Vagina (tissue), 2 donors: Measurements from ENCODE around the gene TLCD3B. TPM values are rescaled to one million over a fixed set of nuclear protein-coding genes. Genes with fewer than 3 reads are reported as not detected.
"Not testable (repeated sequence)": the region's sequence is repeated elsewhere in the genome, so short reads cannot be mapped to it uniquely, and the experiment has no call there.

ENCODE experiments used
- DNase-seq, 2 donors: peaks; one replicate each; pipeline ENCODE4 v3.0.0-alpha.2; 2017; ENCODE audit errors: extremely low spot score in 2 of 2
- H3K27ac ChIP-seq: fragments of 200-600 bp; sonication (generic); one replicate; pipeline ENCODE4 v1.5.1; 2019
- H3K27me3 ChIP-seq: fragments of 200-600 bp; sonication (generic); one replicate; pipeline ENCODE4 v1.5.1; 2019
- H3K36me3 ChIP-seq, 2 donors: fragments of 200-600 bp; sonication (generic); one replicate each; pipeline ENCODE4 v1.5.1; 2017 to 2019
- H3K4me1 ChIP-seq: fragments of 200-600 bp; sonication (generic); one replicate; pipeline ENCODE4 v1.5.1; 2019
- H3K4me3 ChIP-seq, 2 donors: fragments of 200-600 bp; sonication (generic); 1 replicate in 1 of 2; 2 replicates in 1 of 2; pipeline ENCODE4 v1.5.1; 2016 to 2019
- H3K9me3 ChIP-seq: fragments of 200-600 bp; sonication (generic); one replicate; pipeline ENCODE4 v1.5.1; 2019
- CTCF ChIP-seq, 3 experiments: fragments of 450-650 bp in 2 of 3; fragments of 200-600 bp in 1 of 3; sonication (generic) in 1 of 3; IDR thresholded peaks; one replicate each; pipeline ENCODE4 v1.5.1; 2017 to 2019; ENCODE audit warnings: antibody characterized with exemption in 3 of 3, mild to moderate bottlenecking in 2 of 3, moderate library complexity in 2 of 3
- POLR2A ChIP-seq, 2 donors: fragments of 450-650 bp; IDR thresholded peaks; one replicate each; pipeline ENCODE4 v1.6.1; 2017; ENCODE audit warnings: antibody characterized with exemption in 2 of 2, mild to moderate bottlenecking in 2 of 2, moderate library complexity in 2 of 2
- POLR2AphosphoS5 ChIP-seq, 2 donors: sonication (generic); formaldehyde crosslinking; IDR thresholded peaks; one replicate each; pipeline ENCODE4 v1.9.0; 2017; ENCODE audit warnings: antibody characterized with exemption in 2 of 2, mild to moderate bottlenecking in 2 of 2, low read depth in 1 of 2; ENCODE audit not compliant: insufficient read depth in 1 of 2
- intact Hi-C: fragments of 100-400 bp; cut with DNase I; formaldehyde crosslinking; loops from one replicate; pipeline ENCODE4 v1.15.1; 2023
- total RNA-seq: library from RNA; depleted of rRNA; stranded (reverse); fragments of >200 nt; gene quantifications from one replicate; pipeline ENCODE4 v1.2.3, GENCODE V29; 2016

Gene TLCD3B
- total RNA-seq, 1 donor from 2014 or later = 0.98 TPM

DNA sequence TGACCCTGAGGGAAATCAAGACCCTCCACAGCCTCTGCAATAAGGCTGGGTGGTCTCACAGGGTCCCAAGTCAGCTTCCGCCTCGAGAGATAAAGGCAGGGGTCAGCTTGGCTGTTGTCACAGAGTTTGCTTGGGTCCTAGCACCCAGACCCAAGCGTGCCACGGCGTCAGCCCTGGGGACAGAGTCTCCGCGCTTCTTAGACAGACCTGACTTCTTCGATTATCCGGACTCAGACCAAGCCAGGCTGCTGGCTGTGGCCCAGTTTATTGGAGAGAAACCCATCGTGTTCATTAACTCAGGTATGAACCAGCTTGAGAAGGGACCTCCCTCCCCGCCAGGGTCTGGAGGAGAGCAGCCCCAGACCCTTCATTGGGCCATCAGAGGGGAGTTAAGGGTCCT is 7.5 kb downstream of the TLCD3B start:
- Histone ChIP-seq H3K4me1 (peaks cover 11% of the 10 kb centered on the region), H3K9me3 (no peaks in the 10 kb centered on the region), H3K27ac (no peak overlapping the region), H3K4me3 (no peak overlapping the region), H3K36me3 (no peaks in the 10 kb centered on the region), H3K27me3 (no peaks in the 10 kb centered on the region)
- no peak for DNase-seq
- intact Hi-C loops = no loop called here
- TF ChIP-seq POLR2AphosphoS5 (IDR thresholded peaks at IDR 0.05; ENCODE audit: insufficient read depth in 1 of 2, low read depth in 1 of 2) = no peak
- no peak for TF ChIP-seq POLR2A (IDR thresholded peaks at IDR 0.05)
- no peak for TF ChIP-seq CTCF (IDR thresholded peaks at IDR 0.05)

DNA sequence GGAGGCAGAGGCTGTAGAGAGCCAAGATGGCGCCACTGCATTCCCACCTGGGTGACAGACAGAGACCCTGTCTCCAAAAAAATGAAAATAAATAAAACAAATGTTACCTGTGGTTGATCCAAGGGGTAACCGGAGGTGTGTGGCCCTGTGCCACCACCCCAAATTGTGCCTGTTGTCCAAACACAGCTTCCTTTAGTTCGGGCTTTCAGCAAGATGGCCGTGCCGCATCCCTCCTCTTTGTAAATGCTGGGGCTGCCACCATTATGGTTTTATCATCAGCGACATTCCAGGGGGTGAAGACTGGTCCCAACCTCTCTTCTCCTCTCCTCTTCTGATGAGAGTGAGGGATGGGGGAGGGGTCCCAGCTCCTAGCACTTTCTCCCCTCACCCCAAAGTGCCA is 8.2 kb downstream of the TLCD3B start, which contains the start of gene C16orf92:
C16orf92 (plus strand) TSS at position 312 of the 400 bp plus-strand sequence. CDS start 143 bp downstream, outside the sequence.
- Histone ChIP-seq H3K36me3 (no peaks in the 10 kb centered on the region), H3K27me3 (no peaks in the 10 kb centered on the region), H3K4me3 (no peak within 1 kb of the TSS), H3K27ac (no peak within 1 kb of the TSS), H3K4me1 (peaks cover 11% of the 10 kb centered on the region), H3K9me3 (no peaks in the 10 kb centered on the region)
- TF ChIP-seq CTCF (IDR thresholded peaks at IDR 0.05) = no peak
- TF ChIP-seq POLR2AphosphoS5 (IDR thresholded peaks at IDR 0.05; ENCODE audit: insufficient read depth in 1 of 2, low read depth in 1 of 2) = no peak
- TF ChIP-seq POLR2A (IDR thresholded peaks at IDR 0.05) = no peak
- DNase-seq = no peak
- intact Hi-C loops = no loop called here

GRCh38 chr16:30018731-30019158 is 12.3 kb downstream of the TLCD3B start:
- TF ChIP-seq CTCF (IDR thresholded peaks at IDR 0.05) (no peak), POLR2A (IDR thresholded peaks at IDR 0.05) (no peak), POLR2AphosphoS5 (IDR thresholded peaks at IDR 0.05; ENCODE audit: insufficient read depth in 1 of 2, low read depth in 1 of 2) (no peak)
- Histone ChIP-seq H3K9me3 (no peaks in the 10 kb centered on the region), H3K27ac (no peak overlapping the region), H3K27me3 (no peaks in the 10 kb centered on the region), H3K4me1 (peaks cover 11% of the 10 kb centered on the region), H3K4me3 (no peak overlapping the region), H3K36me3 (no peaks in the 10 kb centered on the region)
- intact Hi-C loops = no loop called here
- no peak for DNase-seq

GRCh38 chr16:30017937-30018336 is 13.1 kb downstream of the TLCD3B start:
- intact Hi-C loops, DNase-seq, H3K27me3 ChIP-seq, H3K27ac ChIP-seq, H3K4me3 ChIP-seq, H3K9me3 ChIP-seq, H3K36me3 ChIP-seq: not testable (repeated sequence)
- H3K4me1 ChIP-seq = peaks cover 11% of the 10 kb centered on the region

DNA sequence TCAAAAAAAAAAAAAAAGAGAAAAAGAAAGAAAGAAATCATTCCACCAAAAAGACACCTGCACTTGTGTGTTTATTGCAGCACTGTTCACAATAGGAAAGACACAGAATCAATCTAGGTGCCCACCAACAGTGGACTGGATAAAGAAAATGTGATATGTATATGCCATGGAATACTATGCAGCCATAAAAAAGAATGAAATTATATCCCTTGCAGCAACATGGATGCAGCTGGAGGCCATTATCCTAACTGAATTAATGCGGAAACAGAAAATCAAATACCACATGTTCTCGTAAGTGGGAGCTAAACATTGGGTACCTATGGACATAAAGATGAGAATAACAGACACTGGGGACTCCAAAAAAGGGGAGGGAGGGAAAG is 13.8 kb downstream of the TLCD3B start:
- Histone ChIP-seq H3K36me3 (no peaks in the 10 kb centered on the region), H3K4me3 (no peak overlapping the region), H3K9me3 (no peaks in the 10 kb centered on the region), H3K27ac (no peak overlapping the region), H3K27me3 (no peaks in the 10 kb centered on the region), H3K4me1 (peaks cover 11% of the 10 kb centered on the region)
- intact Hi-C loops = no loop called here
- DNase-seq = no peak
- TF ChIP-seq POLR2A (IDR thresholded peaks at IDR 0.05) (no peak), POLR2AphosphoS5 (IDR thresholded peaks at IDR 0.05; ENCODE audit: insufficient read depth in 1 of 2, low read depth in 1 of 2) (no peak), CTCF (IDR thresholded peaks at IDR 0.05) (no peak)
